Measurements from ENCODE around the gene TP53AIP1. TPM values are rescaled to one million over a fixed set of nuclear protein-coding genes. Genes with fewer than 3 reads are reported as not detected.

The TP53AIP1 gene
- total and polyA plus RNA-seq, 2 experiments from 2014 or later: 0.07 TPM; not detected in 1

DNA sequence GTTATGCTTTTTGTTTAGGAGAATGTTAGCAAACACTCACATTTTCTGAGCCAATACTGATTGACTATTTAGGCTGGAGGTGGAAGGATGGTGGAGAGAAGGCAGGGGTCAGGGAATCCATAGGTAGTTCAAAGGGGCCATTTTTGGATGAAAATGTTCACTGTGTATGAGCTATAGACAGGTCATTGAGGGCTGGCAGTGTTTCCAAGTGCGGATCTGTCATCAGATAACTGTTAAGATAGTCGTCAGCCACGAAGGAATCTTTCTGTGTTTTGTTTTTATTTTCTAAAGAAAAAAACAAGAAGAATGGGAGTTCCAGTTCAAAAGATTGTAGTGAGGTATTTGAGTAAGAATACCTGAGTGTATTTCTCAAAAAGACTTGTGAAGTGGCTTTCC is 48.4 kb downstream of the TP53AIP1 start (continued):
- TF ChIP-seq, protein P1, sequence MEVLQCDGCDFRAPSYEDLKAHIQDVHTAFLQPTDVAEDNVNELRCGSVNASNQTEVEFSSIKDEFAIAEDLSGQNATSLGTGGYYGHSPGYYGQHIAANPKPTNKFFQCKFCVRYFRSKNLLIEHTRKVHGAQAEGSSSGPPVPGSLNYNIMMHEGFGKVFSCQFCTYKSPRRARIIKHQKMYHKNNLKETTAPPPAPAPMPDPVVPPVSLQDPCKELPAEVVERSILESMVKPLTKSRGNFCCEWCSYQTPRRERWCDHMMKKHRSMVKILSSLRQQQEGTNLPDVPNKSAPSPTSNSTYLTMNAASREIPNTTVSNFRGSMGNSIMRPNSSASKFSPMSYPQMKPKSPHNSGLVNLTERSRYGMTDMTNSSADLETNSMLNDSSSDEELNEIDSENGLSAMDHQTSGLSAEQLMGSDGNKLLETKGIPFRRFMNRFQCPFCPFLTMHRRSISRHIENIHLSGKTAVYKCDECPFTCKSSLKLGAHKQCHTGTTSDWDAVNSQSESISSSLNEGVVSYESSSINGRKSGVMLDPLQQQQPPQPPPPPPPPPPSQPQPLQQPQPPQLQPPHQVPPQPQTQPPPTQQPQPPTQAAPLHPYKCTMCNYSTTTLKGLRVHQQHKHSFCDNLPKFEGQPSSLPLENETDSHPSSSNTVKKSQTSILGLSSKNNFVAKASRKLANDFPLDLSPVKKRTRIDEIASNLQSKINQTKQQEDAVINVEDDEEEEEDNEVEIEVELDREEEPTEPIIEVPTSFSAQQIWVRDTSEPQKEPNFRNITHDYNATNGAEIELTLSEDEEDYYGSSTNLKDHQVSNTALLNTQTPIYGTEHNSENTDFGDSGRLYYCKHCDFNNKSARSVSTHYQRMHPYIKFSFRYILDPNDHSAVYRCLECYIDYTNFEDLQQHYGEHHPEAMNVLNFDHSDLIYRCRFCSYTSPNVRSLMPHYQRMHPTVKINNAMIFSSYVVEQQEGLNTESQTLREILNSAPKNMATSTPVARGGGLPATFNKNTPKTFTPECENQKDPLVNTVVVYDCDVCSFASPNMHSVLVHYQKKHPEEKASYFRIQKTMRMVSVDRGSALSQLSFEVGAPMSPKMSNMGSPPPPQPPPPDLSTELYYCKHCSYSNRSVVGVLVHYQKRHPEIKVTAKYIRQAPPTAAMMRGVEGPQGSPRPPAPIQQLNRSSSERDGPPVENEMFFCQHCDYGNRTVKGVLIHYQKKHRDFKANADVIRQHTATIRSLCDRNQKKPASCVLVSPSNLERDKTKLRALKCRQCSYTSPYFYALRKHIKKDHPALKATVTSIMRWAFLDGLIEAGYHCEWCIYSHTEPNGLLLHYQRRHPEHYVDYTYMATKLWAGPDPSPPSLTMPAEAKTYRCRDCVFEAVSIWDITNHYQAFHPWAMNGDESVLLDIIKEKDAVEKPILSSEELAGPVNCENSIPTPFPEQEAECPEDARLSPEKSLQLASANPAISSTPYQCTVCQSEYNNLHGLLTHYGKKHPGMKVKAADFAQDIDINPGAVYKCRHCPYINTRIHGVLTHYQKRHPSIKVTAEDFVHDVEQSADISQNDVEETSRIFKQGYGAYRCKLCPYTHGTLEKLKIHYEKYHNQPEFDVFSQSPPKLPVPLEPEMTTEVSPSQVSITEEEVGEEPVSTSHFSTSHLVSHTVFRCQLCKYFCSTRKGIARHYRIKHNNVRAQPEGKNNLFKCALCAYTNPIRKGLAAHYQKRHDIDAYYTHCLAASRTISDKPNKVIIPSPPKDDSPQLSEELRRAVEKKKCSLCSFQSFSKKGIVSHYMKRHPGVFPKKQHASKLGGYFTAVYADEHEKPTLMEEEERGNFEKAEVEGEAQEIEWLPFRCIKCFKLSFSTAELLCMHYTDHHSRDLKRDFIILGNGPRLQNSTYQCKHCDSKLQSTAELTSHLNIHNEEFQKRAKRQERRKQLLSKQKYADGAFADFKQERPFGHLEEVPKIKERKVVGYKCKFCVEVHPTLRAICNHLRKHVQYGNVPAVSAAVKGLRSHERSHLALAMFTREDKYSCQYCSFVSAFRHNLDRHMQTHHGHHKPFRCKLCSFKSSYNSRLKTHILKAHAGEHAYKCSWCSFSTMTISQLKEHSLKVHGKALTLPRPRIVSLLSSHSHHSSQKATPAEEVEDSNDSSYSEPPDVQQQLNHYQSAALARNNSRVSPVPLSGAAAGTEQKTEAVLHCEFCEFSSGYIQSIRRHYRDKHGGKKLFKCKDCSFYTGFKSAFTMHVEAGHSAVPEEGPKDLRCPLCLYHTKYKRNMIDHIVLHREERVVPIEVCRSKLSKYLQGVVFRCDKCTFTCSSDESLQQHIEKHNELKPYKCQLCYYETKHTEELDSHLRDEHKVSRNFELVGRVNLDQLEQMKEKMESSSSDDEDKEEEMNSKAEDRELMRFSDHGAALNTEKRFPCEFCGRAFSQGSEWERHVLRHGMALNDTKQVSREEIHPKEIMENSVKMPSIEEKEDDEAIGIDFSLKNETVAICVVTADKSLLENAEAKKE (CRISPR knock-in tag; IDR thresholded peaks at IDR 0.05): no peak
- TF ChIP-seq EZH2 (IDR thresholded peaks at IDR 0.05; ENCODE audit: low read depth, unreplicated experiment): no peak
- TF ChIP-seq POLR2AphosphoS5 (IDR thresholded peaks at IDR 0.05; ENCODE audit: low read depth): no peak
- TF ChIP-seq STAT1 (IDR thresholded peaks at IDR 0.05; ENCODE audit: unreplicated experiment): no peak

DNA sequence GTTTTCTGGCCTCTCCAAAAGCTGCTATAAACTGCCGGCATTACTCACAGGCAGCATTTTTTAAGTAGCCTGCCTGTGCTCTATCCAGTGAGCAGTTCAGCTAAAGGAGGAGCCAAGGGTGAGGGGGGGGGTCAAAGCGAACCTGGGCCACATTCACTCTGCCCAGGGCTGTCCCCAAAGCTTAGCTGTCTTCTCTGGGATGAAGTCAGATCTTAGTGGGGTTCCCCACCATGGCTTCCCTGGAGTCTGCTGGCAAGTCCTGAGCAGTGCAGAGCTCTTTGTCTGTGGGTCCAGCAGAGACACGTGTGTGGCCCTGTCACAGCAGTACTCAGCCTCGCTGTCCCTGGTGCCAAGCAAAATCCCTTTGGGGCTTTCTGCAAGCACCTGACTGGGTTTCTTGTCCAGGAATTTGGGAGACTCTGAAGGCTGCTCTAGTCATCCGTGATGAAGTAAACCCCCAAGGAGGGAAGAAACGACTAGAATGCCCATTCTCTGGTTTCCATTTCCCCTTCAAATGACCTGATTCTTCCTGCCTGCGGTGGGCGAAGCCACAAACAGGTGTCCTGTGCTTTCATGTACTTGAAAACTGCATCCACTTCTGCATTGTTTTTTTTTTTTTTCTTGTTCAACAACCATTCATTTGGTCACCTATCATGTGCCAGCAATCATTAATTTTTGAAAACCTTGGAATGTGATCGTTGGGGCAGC is 48.9 kb downstream of the TP53AIP1 start:
- Histone ChIP-seq H3K36me3 (ENCODE audit: insufficient read depth) (no peaks in the 10 kb centered on the region), H3K27ac (ENCODE audit: low read depth) (no peak overlapping the region), H4K20me1 (replicated peaks; ENCODE audit: insufficient read depth) (peaks cover 20% of the 10 kb centered on the region; the same call in 1 of the 2 replicates), H3K4me3 (no peak overlapping the region), H3K27me3 (ENCODE audit: insufficient read depth) (peaks cover 89% of the 10 kb centered on the region), H3K4me2 (no peak overlapping the region), H3F3A (replicated peaks; ENCODE audit: low read depth) (peaks cover 3% of the 10 kb centered on the region; the same call in 1 of the 2 replicates), H3K4me1 (ENCODE audit: insufficient read depth) (peaks cover 23% of the 10 kb centered on the region), H3K79me2 (replicated peaks; ENCODE audit: insufficient read depth) (no peaks in the 10 kb centered on the region), H2AFZ (no peak overlapping the region), H3K9me2 (ENCODE audit: insufficient read depth) (no peaks in the 10 kb centered on the region)
- Mint-ChIP-seq H3K4me3 (no peak overlapping the region), H3K4me1 (peaks cover 29% of the 10 kb centered on the region), H3K36me3 (ENCODE audit: low read depth) (no peaks in the 10 kb centered on the region; the same call in 2 of the 3 replicates), H3K9me3 (no peaks in the 10 kb centered on the region; the same call in 1 of the 3 replicates), H3K27me3 (ENCODE audit: insufficient read depth, low read depth, poor library complexity) (peaks cover 60% of the 10 kb centered on the region), H3K27ac (no peak overlapping the region)
- DNase-seq (ENCODE audit: low spot score) (no peak), ATAC-seq (no peak)
- no peak for TF ChIP-seq ZNF331 (CRISPR knock-in tag; IDR thresholded peaks at IDR 0.05; ENCODE audit: low read depth)
- TF ChIP-seq NANOG (IDR thresholded peaks at IDR 0.05; ENCODE audit: borderline replicate concordance): no peak
- TF ChIP-seq, protein P2, sequence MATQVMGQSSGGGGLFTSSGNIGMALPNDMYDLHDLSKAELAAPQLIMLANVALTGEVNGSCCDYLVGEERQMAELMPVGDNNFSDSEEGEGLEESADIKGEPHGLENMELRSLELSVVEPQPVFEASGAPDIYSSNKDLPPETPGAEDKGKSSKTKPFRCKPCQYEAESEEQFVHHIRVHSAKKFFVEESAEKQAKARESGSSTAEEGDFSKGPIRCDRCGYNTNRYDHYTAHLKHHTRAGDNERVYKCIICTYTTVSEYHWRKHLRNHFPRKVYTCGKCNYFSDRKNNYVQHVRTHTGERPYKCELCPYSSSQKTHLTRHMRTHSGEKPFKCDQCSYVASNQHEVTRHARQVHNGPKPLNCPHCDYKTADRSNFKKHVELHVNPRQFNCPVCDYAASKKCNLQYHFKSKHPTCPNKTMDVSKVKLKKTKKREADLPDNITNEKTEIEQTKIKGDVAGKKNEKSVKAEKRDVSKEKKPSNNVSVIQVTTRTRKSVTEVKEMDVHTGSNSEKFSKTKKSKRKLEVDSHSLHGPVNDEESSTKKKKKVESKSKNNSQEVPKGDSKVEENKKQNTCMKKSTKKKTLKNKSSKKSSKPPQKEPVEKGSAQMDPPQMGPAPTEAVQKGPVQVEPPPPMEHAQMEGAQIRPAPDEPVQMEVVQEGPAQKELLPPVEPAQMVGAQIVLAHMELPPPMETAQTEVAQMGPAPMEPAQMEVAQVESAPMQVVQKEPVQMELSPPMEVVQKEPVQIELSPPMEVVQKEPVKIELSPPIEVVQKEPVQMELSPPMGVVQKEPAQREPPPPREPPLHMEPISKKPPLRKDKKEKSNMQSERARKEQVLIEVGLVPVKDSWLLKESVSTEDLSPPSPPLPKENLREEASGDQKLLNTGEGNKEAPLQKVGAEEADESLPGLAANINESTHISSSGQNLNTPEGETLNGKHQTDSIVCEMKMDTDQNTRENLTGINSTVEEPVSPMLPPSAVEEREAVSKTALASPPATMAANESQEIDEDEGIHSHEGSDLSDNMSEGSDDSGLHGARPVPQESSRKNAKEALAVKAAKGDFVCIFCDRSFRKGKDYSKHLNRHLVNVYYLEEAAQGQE (IDR thresholded peaks at IDR 0.05; ENCODE audit: unreplicated experiment): no peak
- no peak for TF ChIP-seq CREB1 (CRISPR knock-in tag; IDR thresholded peaks at IDR 0.05; ENCODE audit: low read depth)

All from GM23338 (cell line).